Adipocyte (in vitro differentiated cells): Measurements from ENCODE around the gene ZSWIM5.
"Not testable (repeated sequence)": the region's sequence is repeated elsewhere in the genome, so short reads cannot be mapped to it uniquely, and the experiment has no call there.

ENCODE experiments used
- DNase-seq: peaks from one replicate; pipeline ENCODE4 v3.0.0-alpha.2; 2015; ENCODE audit warnings: low read depth
- H3K27me3 ChIP-seq: replicated peaks from 2 replicates; pipeline ENCODE4 v1.7.0; 2013; ENCODE audit warnings: mild to moderate bottlenecking, low read length, moderate library complexity; ENCODE audit not compliant: control insufficient read depth, insufficient read depth
- H3K36me3 ChIP-seq: 2 replicates; pipeline ENCODE4 v1.7.0; 2013; ENCODE audit warnings: low read length, mild to moderate bottlenecking, moderate library complexity; ENCODE audit not compliant: control insufficient read depth, insufficient read depth, severe bottlenecking
- H3K4me1 ChIP-seq: 2 replicates; pipeline ENCODE4 v1.7.0; 2013; ENCODE audit warnings: mild to moderate bottlenecking, low read length, moderate library complexity; ENCODE audit not compliant: control insufficient read depth, insufficient read depth
- H3K4me3 ChIP-seq: 2 replicates; pipeline ENCODE4 v1.7.0; 2013; ENCODE audit warnings: mild to moderate bottlenecking, low read length, moderate library complexity
- H3K9ac ChIP-seq: 2 replicates; pipeline ENCODE4 v1.7.0; 2013; ENCODE audit warnings: mild to moderate bottlenecking, low read length, moderate library complexity
- H3K9me3 ChIP-seq: 2 replicates; pipeline ENCODE4 v1.7.0; 2013; ENCODE audit warnings: mild to moderate bottlenecking, low read length, moderate library complexity; ENCODE audit not compliant: control insufficient read depth

ZSWIM5 gene

DNA sequence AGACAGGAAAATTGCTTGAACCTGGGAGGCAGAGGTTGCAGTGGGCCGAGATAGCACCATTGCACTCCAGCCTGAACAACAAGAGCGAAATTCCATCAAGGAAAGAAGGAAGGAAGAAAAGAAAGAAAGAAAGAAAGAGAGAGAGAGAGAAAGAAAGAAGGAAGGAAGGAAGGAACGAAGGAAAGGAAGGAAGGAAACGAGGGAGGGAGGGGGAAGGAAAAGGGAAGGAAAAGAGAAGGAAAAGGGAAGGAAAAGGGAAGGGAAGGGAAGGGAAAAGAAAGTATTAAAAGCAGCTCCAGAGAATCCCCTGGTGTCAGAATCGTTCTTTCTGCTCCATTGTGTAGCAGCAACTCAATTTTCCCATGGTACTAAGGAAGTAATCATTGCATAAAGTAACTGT is 19.2 kb upstream of the ZSWIM5 start:
- no peaks in the 10 kb centered on the region for H3K9me3 ChIP-seq
- H3K9ac ChIP-seq: no peak overlapping the region
- H3K27me3 ChIP-seq: no peaks in the 10 kb centered on the region
- H3K4me3 ChIP-seq: no peak overlapping the region
- H3K36me3 ChIP-seq: no peaks in the 10 kb centered on the region
- no peak for DNase-seq
- H3K4me1 ChIP-seq: no peaks in the 10 kb centered on the region

DNA sequence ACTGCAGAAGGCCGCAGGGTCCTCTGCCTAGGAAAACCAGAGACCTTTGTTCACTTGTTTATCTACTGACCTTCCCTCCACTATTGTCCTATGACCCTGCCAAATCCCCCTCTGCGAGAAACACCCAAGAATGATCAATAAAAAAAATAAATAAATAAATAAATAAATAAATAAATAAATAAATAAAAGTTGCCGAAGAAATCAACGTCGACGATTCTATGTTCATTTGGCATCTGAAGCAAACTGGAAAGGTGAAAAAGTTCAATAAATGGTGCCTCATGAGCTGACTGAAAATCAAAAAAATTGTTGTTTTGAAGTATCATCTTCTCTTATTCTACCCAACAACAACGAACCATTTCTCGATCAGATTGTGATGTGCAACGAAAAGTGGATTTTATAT is 17.3 kb upstream of the ZSWIM5 start:
- not testable (repeated sequence) for H3K9me3 ChIP-seq, H3K4me1 ChIP-seq, H3K36me3 ChIP-seq, H3K27me3 ChIP-seq, DNase-seq, H3K4me3 ChIP-seq, H3K9ac ChIP-seq

DNA sequence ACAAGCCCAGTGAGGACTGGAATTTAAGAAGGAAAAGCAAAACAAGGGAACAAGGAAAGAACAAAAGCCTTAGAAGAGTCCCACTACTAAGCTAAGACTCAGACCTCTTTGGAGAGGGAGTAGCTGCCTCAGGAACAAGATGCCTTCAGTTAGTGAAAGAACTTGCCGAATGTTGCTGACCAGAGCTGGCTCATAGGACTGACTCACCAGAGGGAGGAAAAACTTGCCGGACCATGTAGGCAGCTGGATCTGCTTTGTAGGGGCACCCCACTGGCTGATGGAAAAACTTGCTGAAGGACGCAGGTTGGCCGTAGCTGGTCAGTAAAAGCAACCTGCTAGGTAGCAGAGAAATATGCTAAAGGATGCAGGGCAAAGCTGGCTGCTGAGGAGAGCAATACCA is 15.3 kb upstream of the ZSWIM5 start:
- DNase-seq: peak; percentile 20
- H3K9me3 ChIP-seq: no peaks in the 10 kb centered on the region
- H3K27me3 ChIP-seq: no peaks in the 10 kb centered on the region
- no peaks in the 10 kb centered on the region for H3K36me3 ChIP-seq
- no peak overlapping the region for H3K9ac ChIP-seq
- no peak overlapping the region for H3K4me3 ChIP-seq
- H3K4me1 ChIP-seq: no peaks in the 10 kb centered on the region

DNA sequence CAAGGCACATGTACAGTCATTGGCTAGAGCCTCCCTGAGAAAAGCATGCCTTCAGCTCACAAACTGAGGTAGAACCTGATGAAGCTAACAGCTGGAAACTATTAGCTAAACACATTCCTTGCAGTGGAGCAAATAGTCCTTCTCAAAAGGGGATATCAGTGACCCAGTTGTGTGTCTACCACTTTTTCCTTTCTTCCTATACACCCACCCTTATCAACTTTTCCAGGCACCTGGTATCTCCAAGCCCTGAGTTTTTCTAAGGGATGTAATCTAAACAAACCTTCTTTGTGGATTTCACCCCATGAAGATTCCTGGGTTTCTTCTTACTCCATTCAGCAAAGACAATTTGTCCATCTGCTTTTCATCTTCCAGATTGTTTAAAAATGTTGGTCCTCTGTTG is 10.5 kb upstream of the ZSWIM5 start:
- no peaks in the 10 kb centered on the region for H3K27me3 ChIP-seq
- no peak overlapping the region for H3K4me3 ChIP-seq
- no peaks in the 10 kb centered on the region for H3K36me3 ChIP-seq
- no peak for DNase-seq
- H3K9ac ChIP-seq: no peak overlapping the region
- H3K4me1 ChIP-seq: no peaks in the 10 kb centered on the region
- H3K9me3 ChIP-seq: no peaks in the 10 kb centered on the region

DNA sequence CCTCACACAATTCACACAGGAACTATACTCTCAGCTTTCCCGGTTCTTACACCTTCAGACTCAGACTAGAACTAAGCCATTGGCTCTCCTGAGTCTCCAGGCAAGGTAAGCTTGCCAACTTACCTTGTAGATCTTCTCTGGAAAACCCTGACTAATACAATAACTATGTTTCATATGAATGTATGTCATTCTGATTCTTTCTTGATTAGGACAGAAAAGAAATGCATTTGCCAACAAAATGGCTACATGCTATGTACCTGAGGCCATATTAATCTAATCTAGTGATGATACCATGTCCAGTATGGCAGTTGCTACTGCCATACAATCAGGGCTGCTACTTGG is 9.8 kb upstream of the ZSWIM5 start:
- H3K4me3 ChIP-seq: no peak overlapping the region
- H3K9ac ChIP-seq: no peak overlapping the region
- no peaks in the 10 kb centered on the region for H3K36me3 ChIP-seq
- no peaks in the 10 kb centered on the region for H3K27me3 ChIP-seq
- H3K4me1 ChIP-seq: no peaks in the 10 kb centered on the region
- H3K9me3 ChIP-seq: no peaks in the 10 kb centered on the region
- no peak for DNase-seq

DNA sequence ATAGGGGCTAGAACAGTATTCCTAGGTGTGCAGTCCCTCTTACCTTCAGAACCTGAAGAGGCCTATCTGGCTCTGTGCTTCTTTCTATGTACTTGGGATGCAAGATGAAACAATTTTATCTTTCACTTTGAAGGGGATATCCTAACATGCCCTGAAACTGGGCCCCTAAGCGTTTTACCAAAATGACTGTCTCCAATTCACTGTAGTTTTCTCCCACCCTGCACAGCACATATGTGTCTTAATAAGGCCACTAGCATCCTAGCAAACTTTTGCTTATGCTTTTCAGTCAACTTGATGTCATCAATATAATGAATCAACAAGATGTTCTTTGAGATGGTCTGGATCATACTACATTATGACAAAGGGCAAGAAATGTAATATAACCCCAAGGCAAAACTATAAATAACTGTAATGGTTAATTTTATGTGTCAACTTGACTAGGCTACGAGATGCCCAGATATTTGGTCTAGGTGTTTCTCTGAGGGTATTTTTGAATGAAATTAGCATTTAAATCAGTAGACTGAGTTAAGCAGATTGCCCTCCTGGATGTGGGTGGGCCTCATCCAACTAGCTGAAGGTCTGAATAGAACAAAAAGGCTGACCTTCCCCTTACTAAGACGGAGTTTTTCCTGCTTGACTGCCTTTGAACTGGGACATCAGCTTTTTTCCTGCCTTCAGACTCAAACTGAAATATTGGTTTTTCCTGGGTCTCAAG is 9.2 kb upstream of the ZSWIM5 start:
- Histone ChIP-seq H3K9me3 (no peaks in the 10 kb centered on the region), H3K4me3 (no peak overlapping the region), H3K36me3 (no peaks in the 10 kb centered on the region), H3K4me1 (no peaks in the 10 kb centered on the region), H3K27me3 (no peaks in the 10 kb centered on the region), H3K9ac (no peak overlapping the region)
- DNase-seq: no peak

DNA sequence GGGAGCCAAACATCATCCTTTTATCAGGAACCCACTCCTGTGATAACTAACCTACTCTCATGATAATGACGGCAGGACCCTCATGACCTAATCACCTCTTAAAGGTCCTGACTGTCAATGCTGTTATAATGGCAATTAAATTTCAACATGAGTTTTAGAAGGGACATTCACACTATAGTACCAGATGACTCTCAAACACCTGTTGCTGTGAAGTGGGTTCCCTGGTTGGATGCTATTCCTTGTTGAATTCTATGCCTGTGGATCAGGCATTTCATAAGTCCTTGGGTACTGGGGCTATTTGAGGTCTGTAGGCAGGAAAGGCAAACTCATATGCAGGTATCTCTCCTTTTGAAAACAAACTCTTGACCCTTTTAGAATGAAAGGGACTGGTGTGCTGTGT is 7.5 kb upstream of the ZSWIM5 start:
- no peaks in the 10 kb centered on the region for H3K4me1 ChIP-seq
- H3K4me3 ChIP-seq: no peak overlapping the region
- no peaks in the 10 kb centered on the region for H3K27me3 ChIP-seq
- H3K9ac ChIP-seq: no peak overlapping the region
- no peaks in the 10 kb centered on the region for H3K36me3 ChIP-seq
- DNase-seq: no peak
- H3K9me3 ChIP-seq: no peaks in the 10 kb centered on the region

DNA sequence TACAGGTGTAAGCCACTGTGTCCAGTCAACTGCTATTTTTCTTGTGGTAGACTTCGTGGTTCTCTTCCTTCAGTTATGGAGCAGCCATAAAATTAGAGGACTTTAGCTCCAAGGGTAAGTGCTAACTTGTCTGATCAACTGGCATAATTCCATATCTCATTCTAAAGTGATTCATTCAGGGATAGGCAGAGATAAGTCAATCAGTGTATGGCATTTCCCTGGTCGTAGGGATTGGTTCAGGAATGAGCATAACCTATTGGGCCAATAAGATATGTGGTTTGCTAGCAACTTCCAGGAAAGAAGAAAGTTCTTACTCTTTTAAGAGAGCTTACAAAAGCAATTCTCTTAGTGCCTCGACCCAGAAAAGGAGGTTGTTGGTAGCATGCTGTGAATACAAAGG is 4.7 kb upstream of the ZSWIM5 start:
- Histone ChIP-seq H3K4me3 (no peak overlapping the region), H3K4me1 (peaks cover 6% of the 10 kb centered on the region), H3K27me3 (no peaks in the 10 kb centered on the region), H3K36me3 (no peaks in the 10 kb centered on the region), H3K9ac (no peak overlapping the region), H3K9me3 (no peaks in the 10 kb centered on the region)
- DNase-seq: no peak

DNA sequence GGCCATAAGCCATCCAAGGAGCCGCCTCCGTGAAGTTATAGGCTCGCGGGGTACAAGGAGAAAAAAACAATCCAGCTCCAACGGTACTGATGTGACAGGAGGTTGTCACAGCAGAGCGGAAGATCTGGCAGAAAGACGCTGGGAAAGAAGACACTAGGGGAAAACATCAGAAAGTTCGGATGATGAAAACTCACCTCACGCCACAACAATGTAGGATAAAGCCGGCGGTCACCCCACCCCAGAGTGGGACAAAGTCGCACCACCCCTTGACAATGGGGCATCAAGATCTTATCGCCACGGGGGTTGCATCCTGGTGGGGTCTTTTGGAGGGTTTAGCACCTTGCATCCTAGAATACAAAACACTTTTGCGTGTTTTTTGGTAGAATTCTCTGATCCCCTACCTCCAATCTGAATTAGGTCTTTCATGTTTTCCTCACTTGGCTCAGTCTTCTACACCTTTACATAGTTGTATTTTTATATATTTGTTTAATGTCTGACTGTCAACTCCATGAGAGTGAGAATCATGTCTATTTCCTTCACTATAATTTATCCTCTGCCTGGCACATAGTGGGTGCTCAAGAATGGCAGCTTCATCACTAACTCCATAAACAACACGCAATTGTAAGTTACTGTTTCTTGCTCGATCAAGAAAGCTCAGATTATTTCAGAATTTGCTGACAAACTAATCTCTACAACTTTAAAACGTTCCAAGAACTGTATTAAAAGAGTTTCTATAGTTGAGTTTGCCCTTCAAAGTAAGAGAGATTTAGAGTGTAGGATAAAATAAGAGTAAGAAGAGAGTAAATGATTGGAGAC is 611 bp upstream of the ZSWIM5 start:
- Histone ChIP-seq H3K27me3 (no peaks in the 10 kb centered on the region), H3K9ac (peak overlapping the region; percentile 55), H3K9me3 (no peaks in the 10 kb centered on the region), H3K4me3 (peak overlapping the region; percentile 86), H3K4me1 (peaks cover 12% of the 10 kb centered on the region), H3K36me3 (no peaks in the 10 kb centered on the region)
- no peak for DNase-seq

DNA sequence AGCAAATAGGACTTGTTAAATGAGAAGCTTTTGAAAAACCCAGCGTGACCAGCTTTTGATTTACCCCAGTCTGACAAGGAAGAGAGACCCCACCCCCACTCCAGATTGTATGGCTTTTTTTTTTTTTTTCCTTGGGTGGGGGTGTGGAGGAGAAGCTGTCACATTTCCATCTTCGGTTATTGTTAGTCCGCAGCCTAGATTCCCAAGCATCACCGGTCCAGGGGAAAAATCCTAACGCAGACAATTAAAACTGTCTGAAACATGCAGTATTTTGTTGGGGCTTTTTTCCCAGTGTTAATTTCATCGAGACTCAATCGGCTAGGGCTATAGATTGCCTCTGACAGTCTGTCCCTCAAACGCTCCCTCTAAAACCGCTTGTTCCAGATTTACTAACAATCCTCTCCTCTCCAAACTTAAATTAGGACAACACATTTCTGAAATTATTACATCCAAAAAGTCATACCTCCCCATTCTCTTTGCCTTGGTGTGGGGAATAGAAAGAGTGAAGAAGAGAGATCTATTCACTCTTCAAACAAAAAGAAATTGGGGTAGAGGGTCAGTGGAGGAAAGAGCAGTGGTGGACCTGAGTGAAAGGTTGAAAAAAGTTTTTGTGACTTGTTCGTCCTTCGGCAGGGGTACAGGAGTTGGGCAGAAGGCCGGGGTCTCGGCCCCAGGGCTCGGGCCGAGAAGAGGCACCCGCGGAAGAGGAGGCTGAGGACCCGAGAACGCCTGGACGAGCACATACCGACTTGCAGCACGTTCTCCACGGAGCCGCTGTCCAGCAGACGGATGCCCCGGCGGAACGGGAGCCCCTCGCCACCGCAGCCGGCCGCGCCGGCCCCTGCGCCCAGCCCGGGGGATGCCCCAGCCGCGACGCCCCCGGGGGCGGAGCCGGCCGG is 1.1 kb downstream of the ZSWIM5 start:
- H3K4me3 ChIP-seq: peak overlapping the region; percentile 86

GRCh38 chr1:45200906-45201500 is 5.4 kb downstream of the ZSWIM5 start:
- H3K36me3 ChIP-seq: no peaks in the 10 kb centered on the region
- H3K4me1 ChIP-seq: peaks cover 6% of the 10 kb centered on the region
- H3K9me3 ChIP-seq: peaks cover 6% of the 10 kb centered on the region
- H3K4me3 ChIP-seq: no peak overlapping the region
- no peak overlapping the region for H3K9ac ChIP-seq
- no peak for DNase-seq
- H3K27me3 ChIP-seq: no peaks in the 10 kb centered on the region

More for the DNA sequence above, 1.1 kb downstream of the ZSWIM5 start:
- DNase-seq: peak; percentile 74
- Histone ChIP-seq H3K9ac (peak overlapping the region; percentile 42), H3K4me1 (peaks cover 12% of the 10 kb centered on the region), H3K36me3 (no peaks in the 10 kb centered on the region), H3K9me3 (no peaks in the 10 kb centered on the region), H3K27me3 (no peaks in the 10 kb centered on the region)
